DND-41 (cell line): ENCODE data around the gene PRRT1B.

Experiments
- ATAC-seq: fragments of 200-7000 bp; cut with Tn5 transposase; 3 replicates; pipeline ENCODE4 v1.9.1; 2021; ENCODE audit warnings: low read depth; ENCODE audit not compliant: insufficient read depth
- DNase-seq: peaks from one replicate; pipeline ENCODE4 v3.0.0-alpha.2; 2020
- H2AFZ ChIP-seq: 2 replicates; pipeline ENCODE4 v1.6.0; 2012; ENCODE audit warnings: low read depth, low read length
- H3K27ac ChIP-seq: 2 replicates; pipeline ENCODE4 v1.5.1; 2012; ENCODE audit warnings: low read length, inconsistent platforms
- H3K27me3 ChIP-seq: fragments of 200-600 bp; sonication (generic); 2 replicates; pipeline ENCODE4 v1.6.0; 2012; ENCODE audit warnings: low read length, mild to moderate bottlenecking, inconsistent platforms; ENCODE audit not compliant: insufficient read depth, poor library complexity
- H3K36me3 ChIP-seq: 2 replicates; pipeline ENCODE4 v1.5.1; 2012; ENCODE audit warnings: low read length, inconsistent platforms; ENCODE audit not compliant: insufficient read depth
- H3K4me1 ChIP-seq: 2 replicates; pipeline ENCODE4 v1.5.1; 2012; ENCODE audit warnings: mild to moderate bottlenecking, low read length; ENCODE audit not compliant: insufficient read depth
- H3K4me2 ChIP-seq: 2 replicates; pipeline ENCODE4 v1.6.0; 2012; ENCODE audit warnings: mild to moderate bottlenecking, moderate library complexity, low read length, inconsistent platforms; ENCODE audit not compliant: insufficient read depth
- H3K4me3 ChIP-seq, 2 experiments: fragments of 200-600 bp in 1 of 2; shearing (Covaris generic) in 1 of 2; 2 replicates each; pipeline ENCODE4 v1.5.1; 2012 to 2016; ENCODE audit warnings: inconsistent platforms in 2 of 2, low read length in 2 of 2, mild to moderate bottlenecking in 2 of 2, low read depth in 1 of 2, moderate library complexity in 1 of 2
- H3K79me2 ChIP-seq: 2 replicates; pipeline ENCODE4 v1.6.0; 2012; ENCODE audit warnings: low read length, inconsistent platforms; ENCODE audit not compliant: insufficient read depth
- H3K9ac ChIP-seq: 2 replicates; pipeline ENCODE4 v1.6.0; 2012; ENCODE audit warnings: low read depth, mild to moderate bottlenecking, inconsistent platforms, low read length, moderate library complexity
- H3K9me3 ChIP-seq: 2 replicates; pipeline ENCODE4 v1.5.1; 2012; ENCODE audit warnings: low read length, moderate library complexity, mild to moderate bottlenecking, inconsistent platforms; ENCODE audit not compliant: insufficient read depth, severe bottlenecking
- H4K20me1 ChIP-seq: 2 replicates; pipeline ENCODE4 v1.6.0; 2012; ENCODE audit warnings: low read length; ENCODE audit not compliant: insufficient read depth
- EZH2 ChIP-seq: IDR thresholded peaks from 3 replicates; pipeline ENCODE4 v1.6.1; 2012; ENCODE audit warnings: borderline replicate concordance, low read depth, mild to moderate bottlenecking, moderate library complexity, low read length, inconsistent platforms; ENCODE audit not compliant: severe bottlenecking
- TF ChIP-seq, protein P1 (sequence below): IDR thresholded peaks from 2 replicates; pipeline ENCODE4 v1.5.1; 2012; ENCODE audit warnings: borderline replicate concordance, low read length, moderate library complexity, mild to moderate bottlenecking; ENCODE audit not compliant: poor library complexity, severe bottlenecking; ENCODE audit errors: extremely low read depth

PRRT1B gene

DNA sequence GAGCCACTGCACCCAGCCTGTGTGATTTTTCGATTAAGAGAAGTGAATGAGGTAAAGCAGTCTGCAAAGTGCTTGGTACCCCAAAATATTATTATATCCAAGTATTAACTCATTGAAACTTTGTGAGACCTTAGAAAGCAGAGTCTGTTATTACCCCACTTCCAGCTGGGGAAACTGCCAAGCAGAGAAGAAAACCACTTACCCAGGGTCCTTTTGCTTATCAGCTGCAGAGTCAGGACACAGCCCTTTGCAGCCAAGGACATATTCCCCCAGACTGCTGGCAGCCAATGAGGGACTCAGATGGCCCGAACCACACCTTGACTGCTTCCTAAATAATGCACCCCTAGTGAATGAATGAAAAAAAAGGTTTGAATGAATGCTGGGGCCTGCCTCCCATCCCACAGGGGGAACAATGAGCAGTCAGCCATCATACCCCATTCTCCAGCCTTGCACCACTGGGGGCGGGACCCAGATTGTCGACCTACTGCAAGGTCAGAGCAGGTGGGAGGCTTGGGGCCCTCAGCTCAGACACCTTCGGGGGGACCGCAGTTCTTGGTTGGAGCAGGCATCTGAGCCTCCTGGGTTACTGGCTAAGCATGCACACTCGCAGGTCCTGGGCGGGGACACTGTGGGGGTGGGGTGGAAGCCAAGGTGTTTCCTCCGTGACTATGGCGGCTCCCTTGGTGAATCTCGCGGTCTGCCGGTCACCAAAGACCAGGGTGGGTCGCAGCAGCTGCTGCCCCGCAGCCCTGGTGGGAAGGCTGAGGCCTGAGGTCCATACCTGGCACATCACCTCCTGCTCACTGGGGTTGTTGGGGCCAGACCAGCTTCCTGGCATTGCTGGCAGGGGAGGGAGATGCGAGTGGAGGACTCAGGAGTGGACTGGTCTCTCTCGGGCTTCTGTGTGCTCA is 29.7 kb downstream of the PRRT1B start:
- H3K79me2 ChIP-seq = no peaks in the 10 kb centered on the region
- H3K4me2 ChIP-seq = no peak overlapping the region
- no peaks in the 10 kb centered on the region for H4K20me1 ChIP-seq
- no peaks in the 10 kb centered on the region for H3K4me1 ChIP-seq
- no peak for ATAC-seq
- H3K9ac ChIP-seq = no peak overlapping the region
- H3K4me3 ChIP-seq = no peak overlapping the region
- TF ChIP-seq, protein P1, sequence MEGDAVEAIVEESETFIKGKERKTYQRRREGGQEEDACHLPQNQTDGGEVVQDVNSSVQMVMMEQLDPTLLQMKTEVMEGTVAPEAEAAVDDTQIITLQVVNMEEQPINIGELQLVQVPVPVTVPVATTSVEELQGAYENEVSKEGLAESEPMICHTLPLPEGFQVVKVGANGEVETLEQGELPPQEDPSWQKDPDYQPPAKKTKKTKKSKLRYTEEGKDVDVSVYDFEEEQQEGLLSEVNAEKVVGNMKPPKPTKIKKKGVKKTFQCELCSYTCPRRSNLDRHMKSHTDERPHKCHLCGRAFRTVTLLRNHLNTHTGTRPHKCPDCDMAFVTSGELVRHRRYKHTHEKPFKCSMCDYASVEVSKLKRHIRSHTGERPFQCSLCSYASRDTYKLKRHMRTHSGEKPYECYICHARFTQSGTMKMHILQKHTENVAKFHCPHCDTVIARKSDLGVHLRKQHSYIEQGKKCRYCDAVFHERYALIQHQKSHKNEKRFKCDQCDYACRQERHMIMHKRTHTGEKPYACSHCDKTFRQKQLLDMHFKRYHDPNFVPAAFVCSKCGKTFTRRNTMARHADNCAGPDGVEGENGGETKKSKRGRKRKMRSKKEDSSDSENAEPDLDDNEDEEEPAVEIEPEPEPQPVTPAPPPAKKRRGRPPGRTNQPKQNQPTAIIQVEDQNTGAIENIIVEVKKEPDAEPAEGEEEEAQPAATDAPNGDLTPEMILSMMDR = no peak
- TF ChIP-seq EZH2 = no peak
- H3K36me3 ChIP-seq = peaks cover 16% of the 10 kb centered on the region
- no peak for DNase-seq
- H3K27me3 ChIP-seq = no peaks in the 10 kb centered on the region
- no peak overlapping the region for H3K27ac ChIP-seq
- no peak overlapping the region for H2AFZ ChIP-seq
- H3K9me3 ChIP-seq = no peaks in the 10 kb centered on the region

DNA sequence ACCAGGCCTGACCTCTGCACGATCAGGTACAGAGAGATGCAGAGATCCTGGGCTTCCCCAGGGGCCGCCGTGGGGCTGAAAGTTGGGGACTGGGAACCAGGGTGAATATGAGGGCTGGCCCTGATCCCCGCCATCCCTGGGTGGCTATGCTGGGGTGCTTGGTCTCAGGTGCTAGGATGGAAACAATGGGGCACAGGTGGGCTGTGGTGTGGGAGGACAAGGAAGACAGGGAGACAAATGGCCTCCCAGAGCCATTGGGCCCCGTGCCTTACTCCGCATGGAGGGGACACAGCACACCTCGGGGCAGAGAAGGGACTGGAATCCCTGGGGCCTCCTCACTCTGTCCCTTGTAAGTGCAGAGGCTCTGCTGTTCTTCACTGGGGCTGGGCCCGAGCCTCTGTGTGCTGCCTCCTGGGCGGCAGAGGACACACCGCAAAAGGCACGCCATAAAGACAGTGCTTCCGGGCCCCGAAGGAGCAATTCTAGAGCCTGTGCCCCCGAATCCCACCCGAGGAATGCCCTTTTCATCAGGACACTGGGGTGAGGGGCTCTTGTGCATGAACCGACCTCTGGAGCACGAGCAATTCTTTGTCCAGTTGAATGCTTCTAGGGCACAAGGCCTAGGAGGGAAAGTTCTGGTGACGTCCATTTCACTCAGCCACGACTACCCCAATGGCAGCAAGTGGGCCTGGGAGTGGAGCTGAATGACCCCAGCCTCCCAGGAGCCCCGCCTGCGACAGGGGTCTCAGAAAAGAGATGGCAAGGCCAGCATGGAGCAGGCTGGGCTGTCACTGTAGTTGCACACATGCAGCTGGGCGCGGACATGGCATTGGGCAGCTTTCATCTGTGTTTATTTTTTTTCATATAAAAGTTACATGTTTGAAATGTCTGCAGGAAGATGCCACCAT is 30.9 kb downstream of the PRRT1B start:
- Histone ChIP-seq H3K27ac (no peak overlapping the region), H3K4me1 (no peaks in the 10 kb centered on the region), H3K9ac (no peak overlapping the region), H3K79me2 (no peaks in the 10 kb centered on the region), H4K20me1 (no peaks in the 10 kb centered on the region), H3K9me3 (no peaks in the 10 kb centered on the region), H3K36me3 (peaks cover 23% of the 10 kb centered on the region), H3K4me2 (no peak overlapping the region), H2AFZ (no peak overlapping the region), H3K4me3 (no peak overlapping the region), H3K27me3 (no peaks in the 10 kb centered on the region)
- DNase-seq (no peak), ATAC-seq (no peak)
- no peak for TF ChIP-seq EZH2
- TF ChIP-seq, protein P1 = no peak

DNA sequence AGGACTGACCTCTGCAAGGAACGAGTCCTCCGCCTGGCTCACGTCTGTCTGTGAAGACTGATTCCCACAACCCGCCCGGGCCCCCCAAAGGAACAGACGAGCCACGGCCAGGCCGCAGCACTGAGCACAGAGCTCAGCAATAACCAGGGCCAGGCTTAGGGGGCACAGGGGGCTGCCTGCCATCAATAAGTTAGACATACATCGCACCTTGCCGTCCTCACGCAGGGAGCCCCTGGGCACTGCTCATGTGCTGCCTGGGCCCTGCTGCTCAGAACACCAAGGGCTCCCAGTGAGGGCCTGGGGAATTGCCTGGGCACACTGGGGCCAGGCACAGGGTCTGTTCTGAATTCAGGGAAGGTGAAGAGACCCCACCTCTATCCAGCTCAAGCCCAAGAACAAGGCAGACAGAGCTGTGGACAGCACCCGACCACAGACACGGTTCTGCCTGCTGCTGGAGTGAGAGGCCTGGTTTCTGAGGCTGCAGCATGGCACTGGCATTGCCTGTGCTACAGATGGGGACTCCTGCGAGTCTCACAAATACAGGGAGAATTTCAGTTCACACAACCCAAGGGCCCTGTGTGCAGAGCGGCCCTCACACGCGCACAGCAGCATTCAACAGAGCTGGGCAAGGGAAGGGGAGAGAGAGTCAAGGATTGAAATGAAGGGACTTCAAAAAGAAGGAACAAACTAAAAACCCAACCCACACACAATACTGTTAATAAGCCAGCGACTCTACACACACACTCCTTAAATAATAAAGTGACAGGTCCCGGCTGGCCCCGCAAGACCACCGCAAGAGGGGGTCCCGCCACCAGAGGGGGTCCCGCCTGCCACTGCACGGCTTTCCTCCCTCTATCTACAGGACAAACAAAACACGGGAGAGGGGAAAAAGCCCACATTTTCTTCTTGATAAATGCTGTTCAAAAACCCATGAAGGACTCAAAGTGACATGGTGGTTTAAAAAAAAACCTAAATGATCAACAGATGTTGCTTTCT is 32.0 kb downstream of the PRRT1B start:
- Histone ChIP-seq H3K4me1 (no peaks in the 10 kb centered on the region), H3K36me3 (peaks cover 27% of the 10 kb centered on the region), H3K27me3 (no peaks in the 10 kb centered on the region), H3K9me3 (no peaks in the 10 kb centered on the region), H3K79me2 (no peaks in the 10 kb centered on the region), H2AFZ (no peak overlapping the region), H3K4me2 (no peak overlapping the region), H3K9ac (no peak overlapping the region), H4K20me1 (no peaks in the 10 kb centered on the region), H3K4me3 (no peak overlapping the region), H3K27ac (no peak overlapping the region)
- no peak for DNase-seq
- TF ChIP-seq EZH2 = no peak
- TF ChIP-seq, protein P1 = no peak
- ATAC-seq = no peak
